HEK293 (cell line): ENCODE data around the gene PTGER2.

Experiments
- CTCF ChIA-PET: fragments of 350-600 bp; formaldehyde crosslinking; extraction: SDS; loops from one replicate; lab custom pipeline; 2021; ENCODE audit warnings: antibody characterized with exemption; lab: Yijun Ruan, JAX
- POLR2A ChIA-PET: fragments of 300-600 bp; formaldehyde crosslinking; extraction: SDS; loops from one replicate; lab custom pipeline; 2020; ENCODE audit warnings: antibody characterized with exemption, inconsistent platforms; lab: Yijun Ruan, JAX
- H3K27ac ChIP-seq: fragments of 200-500 bp; sonication (Bioruptor generic); 2 replicates; pipeline ENCODE4 v1.5.1; 2014; ENCODE audit warnings: low read depth, low read length, control low read depth, inconsistent platforms; ENCODE audit errors: extremely low read depth
- H3K36me3 ChIP-seq, 2 experiments: fragments of 200-500 bp in 1 of 2; sonication (Bioruptor generic) in 1 of 2; 1 replicate in 1 of 2; 2 replicates in 1 of 2; pipeline ENCODE4 v1.5.1; 2014 to 2017; ENCODE audit warnings: inconsistent platforms in 2 of 2, low read length in 2 of 2; ENCODE audit not compliant: control insufficient read depth in 2 of 2, insufficient read depth in 1 of 2
- H3K4me1 ChIP-seq: fragments of 200-500 bp; sonication (Bioruptor generic); 2 replicates; pipeline ENCODE4 v1.5.1; 2014; ENCODE audit warnings: mild to moderate bottlenecking, low read length, inconsistent platforms; ENCODE audit not compliant: control insufficient read depth, insufficient read depth
- H3K4me3 ChIP-seq: 2 replicates; pipeline ENCODE4 v1.5.1; 2011; ENCODE audit warnings: low read depth, mild to moderate bottlenecking, control low read depth, low read length, moderate library complexity
- H3K9me3 ChIP-seq: fragments of 200-500 bp; sonication (Bioruptor generic); 2 replicates; pipeline ENCODE4 v1.5.1; 2014; ENCODE audit warnings: low read depth, low read length, inconsistent platforms; ENCODE audit not compliant: control insufficient read depth, insufficient read depth
- ATF2 ChIP-seq: fragments of 450-650 bp; formaldehyde crosslinking; IDR thresholded peaks from 2 replicates; pipeline ENCODE4 v1.5.1; 2016; ENCODE audit warnings: missing biosample characterization, missing genetic modification characterization, low read depth
- CTCF ChIP-seq: fragments of 450-650 bp; formaldehyde crosslinking; IDR thresholded peaks from 2 replicates; pipeline ENCODE4 v1.5.1; 2016; ENCODE audit warnings: missing biosample characterization, missing genetic modification characterization
- GLI4 ChIP-seq: fragments of 450-650 bp; formaldehyde crosslinking; IDR thresholded peaks from 2 replicates; pipeline ENCODE4 v1.5.1; 2016; ENCODE audit warnings: missing biosample characterization, missing genetic modification characterization
- KLF17 ChIP-seq: fragments of 450-650 bp; formaldehyde crosslinking; IDR thresholded peaks from 2 replicates; pipeline ENCODE4 v1.5.1; 2016; ENCODE audit warnings: missing biosample characterization, missing genetic modification characterization
- PRDM6 ChIP-seq: fragments of 450-650 bp; formaldehyde crosslinking; IDR thresholded peaks from 2 replicates; pipeline ENCODE4 v1.5.1; 2017; ENCODE audit warnings: missing biosample characterization, missing genetic modification characterization
- SCRT1 ChIP-seq: fragments of 450-650 bp; formaldehyde crosslinking; IDR thresholded peaks from 2 replicates; pipeline ENCODE4 v1.5.1; 2016; ENCODE audit warnings: missing biosample characterization, missing genetic modification characterization, borderline replicate concordance
- ZBTB17 ChIP-seq: fragments of 450-650 bp; formaldehyde crosslinking; IDR thresholded peaks from 2 replicates; pipeline ENCODE4 v1.5.1; 2016; ENCODE audit warnings: missing biosample characterization, missing genetic modification characterization
- ZNF133 ChIP-seq: fragments of 450-650 bp; formaldehyde crosslinking; IDR thresholded peaks from 2 replicates; pipeline ENCODE4 v1.5.1; 2016; ENCODE audit warnings: missing biosample characterization, missing genetic modification characterization
- ZNF16 ChIP-seq: fragments of 450-650 bp; formaldehyde crosslinking; IDR thresholded peaks from 2 replicates; pipeline ENCODE4 v1.5.1; 2016; ENCODE audit warnings: low read depth, missing biosample characterization, missing genetic modification characterization
- ZNF214 ChIP-seq: fragments of 450-650 bp; formaldehyde crosslinking; IDR thresholded peaks from 2 replicates; pipeline ENCODE4 v1.5.1; 2017; ENCODE audit warnings: missing biosample characterization, mild to moderate bottlenecking, missing genetic modification characterization, borderline replicate concordance
- ZNF26 ChIP-seq: fragments of 450-650 bp; formaldehyde crosslinking; IDR thresholded peaks from 2 replicates; pipeline ENCODE4 v1.5.1; 2016; ENCODE audit warnings: missing biosample characterization, missing genetic modification characterization
- ZNF324 ChIP-seq: fragments of 450-650 bp; formaldehyde crosslinking; IDR thresholded peaks from 2 replicates; pipeline ENCODE4 v1.5.1; 2016; ENCODE audit warnings: missing biosample characterization, missing genetic modification characterization
- ZNF513 ChIP-seq: fragments of 450-650 bp; IDR thresholded peaks from 2 replicates; pipeline ENCODE4 v1.5.1; 2018; ENCODE audit warnings: missing biosample characterization, missing genetic modification characterization
- ZNF549 ChIP-seq: fragments of 450-650 bp; IDR thresholded peaks from 2 replicates; pipeline ENCODE4 v1.5.1; 2018; ENCODE audit warnings: missing biosample characterization, missing genetic modification characterization, mild to moderate bottlenecking, inconsistent platforms, moderate library complexity
- ZNF654 ChIP-seq: fragments of 450-650 bp; formaldehyde crosslinking; IDR thresholded peaks from 2 replicates; pipeline ENCODE4 v1.5.1; 2016; ENCODE audit warnings: low read depth, missing biosample characterization, missing genetic modification characterization
- ZNF777 ChIP-seq: fragments of 450-650 bp; formaldehyde crosslinking; IDR thresholded peaks from 2 replicates; pipeline ENCODE4 v1.5.1; 2017; ENCODE audit warnings: missing biosample characterization, missing genetic modification characterization, borderline replicate concordance
- ZNF792 ChIP-seq: fragments of 450-650 bp; formaldehyde crosslinking; IDR thresholded peaks from 2 replicates; pipeline ENCODE4 v1.5.1; 2016; ENCODE audit warnings: missing biosample characterization, missing genetic modification characterization

Gene PTGER2

GRCh38 chr14:52269982-52270381 is 44.1 kb upstream of the PTGER2 start:
- H3K4me1 ChIP-seq = no peaks in the 10 kb centered on the region
- no peak overlapping the region for H3K27ac ChIP-seq
- H3K9me3 ChIP-seq = no peaks in the 10 kb centered on the region
- no peak overlapping the region for H3K4me3 ChIP-seq
- no peaks in the 10 kb centered on the region for H3K36me3 ChIP-seq
- POLR2A ChIA-PET = no interaction called here
- CTCF ChIA-PET = interaction anchor here (0.6 to 0.9 kb wide), 4 partner anchors 30 to 1042 kb away, joined by 3 to 4 read pairs (median 3); no protein-coding TSS in a partner anchor
- TF ChIP-seq ZNF26 = no peak
- TF ChIP-seq ZNF324 (tag by site-specific recombination) = no peak
- no peak for TF ChIP-seq GLI4 (tag by site-specific recombination)
- TF ChIP-seq ZNF214 (tag by site-specific recombination) = no peak
- TF ChIP-seq ZBTB17 = no peak
- no peak for TF ChIP-seq ZNF777 (tag by site-specific recombination)
- TF ChIP-seq ZNF549 = no peak

GRCh38 chr14:52271538-52271937 is 42.6 kb upstream of the PTGER2 start:
- POLR2A ChIA-PET = no interaction called here

GRCh38 chr14:52272375-52272774 is 41.7 kb upstream of the PTGER2 start:
- Histone ChIP-seq H3K9me3 (no peaks in the 10 kb centered on the region), H3K36me3 (no peaks in the 10 kb centered on the region), H3K4me3 (no peak overlapping the region), H3K27ac (no peak overlapping the region), H3K4me1 (no peaks in the 10 kb centered on the region)
- POLR2A ChIA-PET = no interaction called here
- no peak for TF ChIP-seq ZNF792
- 0 out of 2 replicates have a peak, but pooled peaks have one; percentile 34 for TF ChIP-seq CTCF (tag by site-specific recombination)
- TF ChIP-seq SCRT1 (tag by site-specific recombination) = no peak
- TF ChIP-seq ZNF654 = peak; percentile 41
- no peak for TF ChIP-seq KLF17
- TF ChIP-seq ZNF133 (tag by site-specific recombination) = no peak
- TF ChIP-seq ZNF513 (tag by site-specific recombination) = no peak
- CTCF ChIA-PET = interaction anchor here (0.7 to 1.3 kb wide), 4 partner anchors 12 to 1348 kb away, joined by 3 to 4 read pairs (median 4); no protein-coding TSS in a partner anchor

More at GRCh38 chr14:52271538-52271937, 42.6 kb upstream of the PTGER2 start:
- Histone ChIP-seq H3K27ac (no peak overlapping the region), H3K9me3 (no peaks in the 10 kb centered on the region), H3K4me3 (no peak overlapping the region), H3K36me3 (no peaks in the 10 kb centered on the region), H3K4me1 (no peaks in the 10 kb centered on the region)
- CTCF ChIA-PET = interaction anchor here (0.7 to 1.3 kb wide), 3 partner anchors 226 to 1347 kb away, joined by 3 to 4 read pairs (median 4); no protein-coding TSS in a partner anchor
- TF ChIP-seq ZNF16 (tag by site-specific recombination) (no peak), PRDM6 (tag by site-specific recombination) (0 out of 2 replicates have a peak, but pooled peaks have one; percentile 39), ATF2 (peak; percentile 72)
